Sigmoid colon (tissue), 4 donors: Measurements from ENCODE around the gene ADARB2.

Experiments
- EP300 ChIP-seq, 4 donors: sonication (generic); formaldehyde crosslinking; IDR thresholded peaks; one replicate each; pipeline ENCODE4 v1.6.1; 2017; ENCODE audit warnings: antibody characterized with exemption in 4 of 4
- POLR2A ChIP-seq, 2 donors: fragments of 450-650 bp; IDR thresholded peaks; one replicate each; pipeline ENCODE4 v1.6.1; 2016; ENCODE audit warnings: antibody characterized with exemption in 2 of 2, mild to moderate bottlenecking in 2 of 2, moderate library complexity in 2 of 2
- POLR2AphosphoS5 ChIP-seq, 4 donors: sonication (generic); formaldehyde crosslinking; IDR thresholded peaks; one replicate each; pipeline ENCODE4 v1.6.1; 2017; ENCODE audit warnings: antibody characterized with exemption in 4 of 4
- TF ChIP-seq, protein P1 (sequence below), 4 experiments: fragments of 450-650 bp in 3 of 4; fragments of 200-600 bp in 1 of 4; IDR thresholded peaks; one replicate each; pipeline ENCODE4 v1.5.1; 2016 to 2019; ENCODE audit warnings: antibody characterized with exemption in 4 of 4, mild to moderate bottlenecking in 3 of 4, moderate library complexity in 2 of 4

DNA sequence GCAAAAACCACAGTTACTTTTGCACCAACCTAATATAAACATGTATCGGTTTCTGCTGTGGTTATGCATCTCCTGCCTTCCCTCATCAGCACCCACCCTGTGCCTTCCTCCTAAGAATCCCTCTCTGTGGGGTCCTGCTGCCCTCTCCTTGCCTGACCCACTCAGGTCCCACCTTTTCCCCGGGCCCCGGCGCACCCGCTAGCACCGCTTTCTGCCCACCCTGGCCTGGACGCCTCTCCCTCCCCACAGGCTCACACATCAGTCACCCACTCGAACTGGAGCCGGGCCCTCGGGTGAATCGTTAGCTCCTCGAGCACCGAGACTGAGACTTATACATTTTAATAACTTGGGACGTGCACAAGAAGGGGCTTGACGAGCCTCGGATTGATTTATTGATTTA lies 110.5 kb downstream of the ADARB2 start:
- TF ChIP-seq, protein P1, sequence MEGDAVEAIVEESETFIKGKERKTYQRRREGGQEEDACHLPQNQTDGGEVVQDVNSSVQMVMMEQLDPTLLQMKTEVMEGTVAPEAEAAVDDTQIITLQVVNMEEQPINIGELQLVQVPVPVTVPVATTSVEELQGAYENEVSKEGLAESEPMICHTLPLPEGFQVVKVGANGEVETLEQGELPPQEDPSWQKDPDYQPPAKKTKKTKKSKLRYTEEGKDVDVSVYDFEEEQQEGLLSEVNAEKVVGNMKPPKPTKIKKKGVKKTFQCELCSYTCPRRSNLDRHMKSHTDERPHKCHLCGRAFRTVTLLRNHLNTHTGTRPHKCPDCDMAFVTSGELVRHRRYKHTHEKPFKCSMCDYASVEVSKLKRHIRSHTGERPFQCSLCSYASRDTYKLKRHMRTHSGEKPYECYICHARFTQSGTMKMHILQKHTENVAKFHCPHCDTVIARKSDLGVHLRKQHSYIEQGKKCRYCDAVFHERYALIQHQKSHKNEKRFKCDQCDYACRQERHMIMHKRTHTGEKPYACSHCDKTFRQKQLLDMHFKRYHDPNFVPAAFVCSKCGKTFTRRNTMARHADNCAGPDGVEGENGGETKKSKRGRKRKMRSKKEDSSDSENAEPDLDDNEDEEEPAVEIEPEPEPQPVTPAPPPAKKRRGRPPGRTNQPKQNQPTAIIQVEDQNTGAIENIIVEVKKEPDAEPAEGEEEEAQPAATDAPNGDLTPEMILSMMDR (IDR thresholded peaks at IDR 0.05), result no peak
- no peak for TF ChIP-seq POLR2A (IDR thresholded peaks at IDR 0.05)
- no peak for TF ChIP-seq POLR2AphosphoS5 (IDR thresholded peaks at IDR 0.05)
- TF ChIP-seq EP300 (IDR thresholded peaks at IDR 0.05), result no peak
